Measurements from ENCODE around the gene CCNT2. TPM values are rescaled to one million over a fixed set of nuclear protein-coding genes. Genes with fewer than 3 reads are reported as not detected.

CCNT2 gene
- total RNA-seq, 1 experiment from 2014 or later: 38.1 TPM

GRCh38 chr2:134934150-134934549, 15.5 kb downstream of the CCNT2 start:
- H3K4me1 Mint-ChIP-seq: peaks cover 23% of the 10 kb centered on the region
- POLR2A ChIA-PET: no interaction called here
- TF ChIP-seq FOXK1 (CRISPR knock-in tag; IDR thresholded peaks at IDR 0.05) (no peak), ZNF263 (CRISPR knock-in tag; IDR thresholded peaks at IDR 0.05; ENCODE audit: low read depth) (no peak)
- TF ChIP-seq, protein P1, sequence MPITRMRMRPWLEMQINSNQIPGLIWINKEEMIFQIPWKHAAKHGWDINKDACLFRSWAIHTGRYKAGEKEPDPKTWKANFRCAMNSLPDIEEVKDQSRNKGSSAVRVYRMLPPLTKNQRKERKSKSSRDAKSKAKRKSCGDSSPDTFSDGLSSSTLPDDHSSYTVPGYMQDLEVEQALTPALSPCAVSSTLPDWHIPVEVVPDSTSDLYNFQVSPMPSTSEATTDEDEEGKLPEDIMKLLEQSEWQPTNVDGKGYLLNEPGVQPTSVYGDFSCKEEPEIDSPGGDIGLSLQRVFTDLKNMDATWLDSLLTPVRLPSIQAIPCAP (CRISPR knock-in tag; IDR thresholded peaks at IDR 0.05): no peak

DNA sequence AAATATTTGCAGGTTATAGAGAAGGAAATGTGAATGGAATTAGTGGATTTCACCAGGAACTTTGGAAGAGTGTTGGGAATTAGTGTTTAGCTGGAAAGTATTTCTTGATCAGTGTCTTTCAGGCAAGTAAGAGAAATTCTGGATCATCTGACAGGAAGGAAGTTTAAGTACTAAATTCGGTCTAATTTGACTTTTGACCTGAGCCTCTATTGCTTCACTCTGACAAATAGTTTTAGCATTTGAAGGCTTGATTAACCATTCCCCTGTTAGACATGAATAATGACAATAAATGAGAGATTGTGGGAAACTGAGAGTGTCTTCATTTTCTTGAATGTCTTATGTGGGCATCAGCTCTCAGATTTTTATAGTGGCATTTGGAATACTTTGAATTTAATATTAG, 16.0 kb downstream of the CCNT2 start:
- H3K9me3 Mint-ChIP-seq: no peaks in the 10 kb centered on the region
- ATAC-seq: no peak
- H3K36me3 Mint-ChIP-seq: peaks cover 22% of the 10 kb centered on the region
- CTCF ChIA-PET: no interaction called here
- no peaks in the 10 kb centered on the region for H3K27me3 Mint-ChIP-seq (ENCODE audit: low read depth)
- no peak for DNase-seq (ENCODE audit: low spot score)
- peak overlapping the region; percentile 81 for H3K27ac Mint-ChIP-seq
- peaks cover 23% of the 10 kb centered on the region for H3K4me1 Mint-ChIP-seq
- POLR2A ChIA-PET: no interaction called here
- no peak overlapping the region for H3K4me3 Mint-ChIP-seq
- TF ChIP-seq TEAD1 (CRISPR knock-in tag; IDR thresholded peaks at IDR 0.05) (no peak), CREB1 (CRISPR knock-in tag; IDR thresholded peaks at IDR 0.05) (no peak)
- TF ChIP-seq, protein P2, sequence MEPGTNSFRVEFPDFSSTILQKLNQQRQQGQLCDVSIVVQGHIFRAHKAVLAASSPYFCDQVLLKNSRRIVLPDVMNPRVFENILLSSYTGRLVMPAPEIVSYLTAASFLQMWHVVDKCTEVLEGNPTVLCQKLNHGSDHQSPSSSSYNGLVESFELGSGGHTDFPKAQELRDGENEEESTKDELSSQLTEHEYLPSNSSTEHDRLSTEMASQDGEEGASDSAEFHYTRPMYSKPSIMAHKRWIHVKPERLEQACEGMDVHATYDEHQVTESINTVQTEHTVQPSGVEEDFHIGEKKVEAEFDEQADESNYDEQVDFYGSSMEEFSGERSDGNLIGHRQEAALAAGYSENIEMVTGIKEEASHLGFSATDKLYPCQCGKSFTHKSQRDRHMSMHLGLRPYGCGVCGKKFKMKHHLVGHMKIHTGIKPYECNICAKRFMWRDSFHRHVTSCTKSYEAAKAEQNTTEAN (CRISPR knock-in tag; IDR thresholded peaks at IDR 0.05): no peak

More at GRCh38 chr2:134934150-134934549, 15.5 kb downstream of the CCNT2 start:
- CTCF ChIA-PET: no interaction called here
- peak overlapping the region; percentile 81; the same call in 1 of the 2 replicates for H3K27ac Mint-ChIP-seq
- ATAC-seq (no peak), DNase-seq (ENCODE audit: low spot score) (no peak)
- H3K9me3 Mint-ChIP-seq: no peaks in the 10 kb centered on the region
- no peak overlapping the region for H3K4me3 Mint-ChIP-seq
- peaks cover 17% of the 10 kb centered on the region for H3K36me3 Mint-ChIP-seq
- no peaks in the 10 kb centered on the region for H3K27me3 Mint-ChIP-seq (ENCODE audit: low read depth)

DNA sequence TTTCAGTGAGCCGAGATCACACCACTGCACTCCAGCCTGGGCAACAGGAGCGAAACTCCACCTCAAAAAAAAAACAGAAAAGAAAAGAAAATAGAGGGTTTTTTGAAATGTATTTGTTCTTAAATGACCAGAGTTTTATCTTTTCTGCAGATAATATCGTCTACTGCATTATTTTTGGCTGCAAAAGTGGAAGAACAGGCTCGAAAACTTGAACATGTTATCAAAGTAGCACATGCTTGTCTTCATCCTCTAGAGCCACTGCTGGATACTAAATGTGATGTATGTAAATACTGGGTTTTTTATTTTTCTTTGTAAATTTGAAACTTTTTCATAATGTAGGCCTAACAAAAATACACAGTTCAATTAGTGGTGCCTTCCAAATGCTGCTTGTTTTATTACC, 18.1 kb downstream of the CCNT2 start:
- Mint-ChIP-seq H3K4me1 (peaks cover 18% of the 10 kb centered on the region), H3K9me3 (no peaks in the 10 kb centered on the region), H3K27me3 (ENCODE audit: low read depth) (no peaks in the 10 kb centered on the region), H3K27ac (no peak overlapping the region), H3K36me3 (peaks cover 36% of the 10 kb centered on the region), H3K4me3 (no peak overlapping the region)
- no peak for ATAC-seq
- TF ChIP-seq ZNF263 (CRISPR knock-in tag; IDR thresholded peaks at IDR 0.05; ENCODE audit: low read depth) (no peak), ZNF671 (CRISPR knock-in tag; IDR thresholded peaks at IDR 0.05) (no peak), ESRRA (CRISPR knock-in tag; IDR thresholded peaks at IDR 0.05; ENCODE audit: borderline replicate concordance) (no peak), NFYB (CRISPR knock-in tag; conservative IDR thresholded peaks at IDR 0.05; ENCODE audit: low read depth) (no peak), MXD4 (CRISPR knock-in tag; IDR thresholded peaks at IDR 0.05; ENCODE audit: borderline replicate concordance) (no peak), ZNF232 (CRISPR knock-in tag; IDR thresholded peaks at IDR 0.05) (no peak), ZNF121 (CRISPR knock-in tag; IDR thresholded peaks at IDR 0.05) (no peak), ZNF423 (CRISPR knock-in tag; IDR thresholded peaks at IDR 0.05) (no peak), PRRX2 (CRISPR knock-in tag; IDR thresholded peaks at IDR 0.05) (no peak), USF2 (CRISPR knock-in tag; IDR thresholded peaks at IDR 0.05) (no peak), TEAD1 (CRISPR knock-in tag; IDR thresholded peaks at IDR 0.05) (no peak), GTF2I (CRISPR knock-in tag; conservative IDR thresholded peaks at IDR 0.05) (no peak), ZNF416 (CRISPR knock-in tag; IDR thresholded peaks at IDR 0.05) (no peak), ATF1 (CRISPR knock-in tag; IDR thresholded peaks at IDR 0.05) (no peak), FOXJ3 (CRISPR knock-in tag; IDR thresholded peaks at IDR 0.05; ENCODE audit: borderline replicate concordance) (no peak), NR1H2 (CRISPR knock-in tag; IDR thresholded peaks at IDR 0.05) (no peak), STAT6 (CRISPR knock-in tag; conservative IDR thresholded peaks at IDR 0.05; ENCODE audit: low read depth) (no peak)
- TF ChIP-seq, protein P3, sequence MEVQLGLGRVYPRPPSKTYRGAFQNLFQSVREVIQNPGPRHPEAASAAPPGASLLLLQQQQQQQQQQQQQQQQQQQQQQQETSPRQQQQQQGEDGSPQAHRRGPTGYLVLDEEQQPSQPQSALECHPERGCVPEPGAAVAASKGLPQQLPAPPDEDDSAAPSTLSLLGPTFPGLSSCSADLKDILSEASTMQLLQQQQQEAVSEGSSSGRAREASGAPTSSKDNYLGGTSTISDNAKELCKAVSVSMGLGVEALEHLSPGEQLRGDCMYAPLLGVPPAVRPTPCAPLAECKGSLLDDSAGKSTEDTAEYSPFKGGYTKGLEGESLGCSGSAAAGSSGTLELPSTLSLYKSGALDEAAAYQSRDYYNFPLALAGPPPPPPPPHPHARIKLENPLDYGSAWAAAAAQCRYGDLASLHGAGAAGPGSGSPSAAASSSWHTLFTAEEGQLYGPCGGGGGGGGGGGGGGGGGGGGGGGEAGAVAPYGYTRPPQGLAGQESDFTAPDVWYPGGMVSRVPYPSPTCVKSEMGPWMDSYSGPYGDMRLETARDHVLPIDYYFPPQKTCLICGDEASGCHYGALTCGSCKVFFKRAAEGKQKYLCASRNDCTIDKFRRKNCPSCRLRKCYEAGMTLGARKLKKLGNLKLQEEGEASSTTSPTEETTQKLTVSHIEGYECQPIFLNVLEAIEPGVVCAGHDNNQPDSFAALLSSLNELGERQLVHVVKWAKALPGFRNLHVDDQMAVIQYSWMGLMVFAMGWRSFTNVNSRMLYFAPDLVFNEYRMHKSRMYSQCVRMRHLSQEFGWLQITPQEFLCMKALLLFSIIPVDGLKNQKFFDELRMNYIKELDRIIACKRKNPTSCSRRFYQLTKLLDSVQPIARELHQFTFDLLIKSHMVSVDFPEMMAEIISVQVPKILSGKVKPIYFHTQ (CRISPR knock-in tag; IDR thresholded peaks at IDR 0.05): no peak
- TF ChIP-seq, protein P4, sequence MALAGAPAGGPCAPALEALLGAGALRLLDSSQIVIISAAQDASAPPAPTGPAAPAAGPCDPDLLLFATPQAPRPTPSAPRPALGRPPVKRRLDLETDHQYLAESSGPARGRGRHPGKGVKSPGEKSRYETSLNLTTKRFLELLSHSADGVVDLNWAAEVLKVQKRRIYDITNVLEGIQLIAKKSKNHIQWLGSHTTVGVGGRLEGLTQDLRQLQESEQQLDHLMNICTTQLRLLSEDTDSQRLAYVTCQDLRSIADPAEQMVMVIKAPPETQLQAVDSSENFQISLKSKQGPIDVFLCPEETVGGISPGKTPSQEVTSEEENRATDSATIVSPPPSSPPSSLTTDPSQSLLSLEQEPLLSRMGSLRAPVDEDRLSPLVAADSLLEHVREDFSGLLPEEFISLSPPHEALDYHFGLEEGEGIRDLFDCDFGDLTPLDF (CRISPR knock-in tag; IDR thresholded peaks at IDR 0.05): no peak
- POLR2A ChIA-PET: no interaction called here
- CTCF ChIA-PET: no interaction called here
- no peak for DNase-seq (ENCODE audit: low spot score)
